Fibroblast of skin of left biceps (primary cell): ENCODE data around the gene ZBTB21.
"Not testable (repeated sequence)": the region's sequence is repeated elsewhere in the genome, so short reads cannot be mapped to it uniquely, and the experiment has no call there.

ENCODE experiments used
- DNase-seq, 2 experiments: peaks; one replicate each; pipeline ENCODE4 v3.0.0-alpha.2; 2013; ENCODE audit warnings: low read depth in 2 of 2

Gene ZBTB21

DNA sequence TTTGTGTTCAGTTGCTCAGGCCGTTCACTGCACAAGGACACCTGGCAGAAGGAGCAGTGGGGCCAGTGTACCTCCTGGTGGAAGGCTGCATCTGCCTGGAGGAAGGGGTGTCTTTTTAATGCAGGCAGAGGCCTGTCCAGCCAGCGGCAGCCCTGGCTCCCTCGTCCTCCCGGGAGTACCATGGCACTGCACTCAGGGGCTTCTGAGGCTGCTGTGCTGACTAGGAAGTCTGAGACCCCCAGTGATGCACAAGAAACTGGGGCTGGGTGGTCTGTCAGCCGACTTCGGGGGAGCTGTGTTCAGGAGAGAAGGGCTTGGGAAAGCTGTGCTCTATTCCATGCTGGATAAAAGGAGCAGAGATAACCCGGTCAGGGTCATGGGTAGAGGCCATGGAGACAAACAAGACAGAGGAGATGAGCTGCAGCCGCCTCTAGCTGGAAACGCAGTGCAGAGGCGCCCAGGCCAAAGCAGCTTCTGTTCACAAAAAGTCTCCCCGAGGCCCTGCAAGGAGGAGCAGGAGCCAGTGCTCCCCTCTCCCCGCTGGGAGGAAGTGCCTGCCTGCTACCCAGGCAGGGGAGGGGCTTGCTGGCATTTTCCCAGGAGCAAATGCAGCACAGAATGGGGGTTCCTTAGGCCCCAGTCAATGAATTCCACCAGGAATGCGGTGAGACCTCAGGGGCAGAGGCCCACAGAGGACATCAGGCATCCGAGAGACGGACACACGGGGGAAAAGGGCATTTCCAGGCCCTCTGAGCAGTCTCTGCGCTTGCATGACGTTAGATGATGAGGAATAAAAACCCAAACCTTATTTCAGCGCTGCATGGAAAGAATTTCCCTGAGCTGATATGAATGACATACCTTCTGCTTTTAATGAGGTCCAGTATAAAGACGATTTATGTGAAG is 39.2 kb downstream of the ZBTB21 start:
- no peak for DNase-seq

DNA sequence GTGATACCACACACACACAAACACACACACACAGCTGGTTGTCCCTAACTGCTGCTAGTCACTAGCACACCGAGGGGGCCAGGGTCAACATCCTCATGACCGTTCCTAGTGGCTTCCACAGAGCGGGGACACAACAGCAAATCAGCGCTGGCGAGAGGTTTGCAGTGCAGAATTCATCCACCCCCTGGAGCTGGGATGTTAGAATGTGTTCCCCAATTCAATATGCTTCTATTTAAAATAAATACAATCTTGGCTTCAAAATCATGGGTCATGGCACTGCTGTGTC is 40.1 kb downstream of the ZBTB21 start:
- no peak for DNase-seq

DNA sequence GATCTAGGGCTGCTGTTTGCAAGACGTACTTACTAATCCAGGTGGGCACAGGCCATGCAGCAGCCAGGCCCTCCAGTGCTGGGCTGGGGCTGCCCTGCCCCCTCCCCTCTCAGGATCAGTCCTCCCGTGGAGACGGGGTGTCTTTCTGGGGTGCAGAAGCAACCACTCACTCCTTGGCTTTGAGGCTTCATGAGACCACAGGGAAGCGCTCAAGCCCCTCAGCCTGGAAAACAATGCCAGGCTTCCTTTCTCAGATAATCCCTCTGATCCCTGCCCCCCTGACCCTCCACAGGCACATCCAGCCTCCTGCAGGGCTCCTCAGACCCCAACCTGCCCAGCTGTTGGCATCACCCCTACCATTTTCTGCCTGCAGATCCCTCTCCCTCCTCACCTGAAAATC is 42.5 kb downstream of the ZBTB21 start:
- DNase-seq = no peak

GRCh38 chr21:41966872-41967621 is 43.1 kb downstream of the ZBTB21 start:
- DNase-seq = no peak

GRCh38 chr21:41966041-41966833 is 43.9 kb downstream of the ZBTB21 start:
- DNase-seq = no peak

- no peak for DNase-seq
Measured at GRCh38 chr21:41965461-41966013, 44.6 kb downstream of the ZBTB21 start.

- no peak for DNase-seq
Measured at GRCh38 chr21:41965045-41965444, 45.1 kb downstream of the ZBTB21 start.

DNA sequence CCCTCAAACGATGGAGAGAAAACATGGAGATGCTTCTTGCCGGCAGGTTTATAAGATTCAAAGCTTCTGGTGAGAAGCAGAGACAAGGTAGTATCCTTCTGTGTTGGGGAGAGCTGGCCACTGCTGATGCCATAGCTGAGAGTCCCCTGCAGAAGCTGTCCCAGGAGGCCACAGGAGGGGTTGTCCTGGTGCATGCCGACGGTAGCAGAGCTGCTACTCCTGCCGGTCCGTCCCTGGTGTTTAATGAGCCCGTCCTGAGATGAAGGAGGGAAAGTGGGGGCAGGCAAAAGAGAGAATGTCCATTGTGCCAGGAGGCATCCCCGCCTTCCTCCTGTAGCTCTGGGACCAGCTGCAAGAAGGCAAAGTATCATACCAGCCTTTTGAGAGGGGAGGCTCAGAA is 46.0 kb downstream of the ZBTB21 start:
- no peak for DNase-seq

- DNase-seq = no peak
Measured at GRCh38 chr21:41962425-41962966, 47.7 kb downstream of the ZBTB21 start.

- no peak for DNase-seq
Measured at GRCh38 chr21:41961753-41962152, 48.4 kb downstream of the ZBTB21 start.

DNA sequence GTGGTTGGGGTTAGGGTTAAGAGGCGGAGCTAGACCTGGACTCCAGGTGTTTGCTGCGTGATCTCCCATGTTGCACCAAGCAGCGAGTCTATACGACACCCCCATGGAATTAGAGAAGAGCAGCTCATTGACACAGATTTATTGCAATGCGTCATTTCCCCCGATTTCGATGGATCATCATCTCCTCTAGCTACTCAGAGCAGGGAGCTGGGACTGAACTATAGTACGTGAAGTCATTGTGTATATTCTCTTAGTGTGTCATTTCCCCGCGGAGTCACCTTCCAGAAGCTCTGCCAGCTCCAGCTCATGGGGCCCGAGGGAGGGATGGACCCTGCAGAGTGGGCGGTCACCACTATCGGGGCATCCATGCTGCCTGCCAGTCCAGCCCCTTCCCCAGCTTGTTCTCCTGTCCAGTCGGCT is 48.9 kb downstream of the ZBTB21 start:
- no peak for DNase-seq

GRCh38 chr21:41960386-41960785 is 49.8 kb downstream of the ZBTB21 start:
- no peak for DNase-seq

DNA sequence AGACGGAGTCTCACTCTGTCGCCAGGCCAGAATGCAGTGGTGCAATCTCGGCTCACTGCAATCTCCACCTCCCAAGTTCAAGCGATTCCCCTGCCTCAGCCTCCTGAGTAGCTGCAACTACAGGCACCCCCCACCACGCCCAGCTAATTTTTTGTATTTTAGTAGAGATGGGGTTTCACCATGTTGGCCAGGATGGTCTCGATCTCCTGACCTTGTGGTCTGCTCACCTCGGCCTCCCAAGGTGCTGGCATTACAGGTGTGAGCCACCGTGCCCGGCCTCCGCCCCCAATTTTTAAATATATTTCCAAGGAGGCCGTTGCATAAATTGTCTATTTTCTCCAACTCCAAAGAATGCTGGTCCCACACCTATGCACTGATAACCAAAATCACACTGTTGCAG is 50.5 kb downstream of the ZBTB21 start:
- not testable (repeated sequence) for DNase-seq

DNA sequence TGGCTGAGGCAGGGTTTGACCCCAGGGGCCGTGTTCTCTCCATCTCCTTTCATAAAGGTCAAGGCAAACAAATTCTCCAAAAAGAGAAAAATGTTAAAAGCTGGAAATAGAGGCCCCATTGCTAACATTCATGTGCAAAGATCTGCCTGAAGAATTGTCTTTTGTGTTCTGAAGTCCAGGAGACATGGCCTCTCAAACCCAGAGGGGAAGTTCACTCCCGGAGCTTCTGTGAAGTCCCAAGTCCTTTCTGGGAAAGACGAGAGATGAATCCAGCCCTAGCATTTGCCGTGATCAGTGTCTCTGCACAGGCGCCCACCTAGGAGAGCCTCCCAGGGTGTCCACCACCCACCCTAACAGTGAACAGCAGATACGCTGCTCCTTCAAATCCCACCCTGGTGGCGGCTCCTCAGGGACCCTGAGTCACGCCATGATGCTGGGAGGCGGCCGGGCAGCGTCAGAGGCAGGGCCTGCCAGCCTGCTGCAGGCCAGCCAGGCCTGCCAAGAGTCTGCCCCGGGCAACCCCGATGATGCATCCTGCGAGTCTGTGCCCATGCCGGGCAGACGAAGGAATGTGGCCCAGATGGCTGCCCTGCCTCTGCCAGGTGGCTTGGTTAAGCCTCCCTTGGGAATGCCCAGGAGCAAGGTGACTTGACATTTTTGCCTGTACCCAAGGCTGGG is 51.1 kb downstream of the ZBTB21 start:
- DNase-seq = no peak

- peak; percentile 72 to 73 for DNase-seq
Measured at GRCh38 chr21:41957991-41958766, 52.0 kb downstream of the ZBTB21 start.

DNA sequence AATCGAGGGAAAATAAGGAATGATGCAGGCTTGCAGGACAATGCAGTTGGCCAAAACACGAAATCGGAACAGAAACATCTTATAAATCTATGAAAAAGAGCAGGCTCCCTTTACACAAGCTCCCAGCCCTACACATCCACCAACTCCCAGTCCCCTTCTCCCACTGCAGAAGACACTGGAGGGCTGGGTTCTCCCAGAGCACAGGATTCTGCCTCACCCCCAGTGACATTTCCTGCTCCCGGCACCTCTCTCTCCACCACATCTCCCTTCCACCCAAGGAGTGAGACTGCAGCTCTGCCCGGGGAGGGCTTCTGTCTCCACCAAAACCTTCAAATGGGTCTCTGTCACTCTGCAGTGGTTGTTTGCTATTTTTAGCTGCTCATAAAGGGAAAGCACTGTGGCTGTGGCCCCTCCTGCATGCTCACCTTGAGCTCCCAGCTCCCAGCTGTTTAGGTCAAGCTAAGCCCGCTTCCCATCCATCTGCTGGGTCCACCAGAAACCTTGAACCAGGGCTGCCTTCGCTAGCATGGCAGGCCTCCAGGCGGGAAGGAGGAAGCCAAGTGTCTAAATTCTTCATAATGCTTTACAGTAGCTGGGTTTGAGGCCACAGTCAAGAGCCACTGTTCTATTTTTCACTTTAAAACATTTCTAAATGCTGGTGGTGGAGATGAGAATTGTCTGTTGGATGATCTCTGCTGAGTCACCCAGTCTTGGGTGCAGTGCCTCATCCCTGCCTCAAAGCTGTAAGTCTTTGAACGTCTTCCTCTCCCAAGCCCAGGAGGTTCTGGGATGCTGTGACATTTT is 53.0 kb downstream of the ZBTB21 start:
- DNase-seq = peak in 1 of 2 experiments; percentile 35

GRCh38 chr21:41955516-41955915 is 54.6 kb downstream of the ZBTB21 start:
- no peak for DNase-seq

DNA sequence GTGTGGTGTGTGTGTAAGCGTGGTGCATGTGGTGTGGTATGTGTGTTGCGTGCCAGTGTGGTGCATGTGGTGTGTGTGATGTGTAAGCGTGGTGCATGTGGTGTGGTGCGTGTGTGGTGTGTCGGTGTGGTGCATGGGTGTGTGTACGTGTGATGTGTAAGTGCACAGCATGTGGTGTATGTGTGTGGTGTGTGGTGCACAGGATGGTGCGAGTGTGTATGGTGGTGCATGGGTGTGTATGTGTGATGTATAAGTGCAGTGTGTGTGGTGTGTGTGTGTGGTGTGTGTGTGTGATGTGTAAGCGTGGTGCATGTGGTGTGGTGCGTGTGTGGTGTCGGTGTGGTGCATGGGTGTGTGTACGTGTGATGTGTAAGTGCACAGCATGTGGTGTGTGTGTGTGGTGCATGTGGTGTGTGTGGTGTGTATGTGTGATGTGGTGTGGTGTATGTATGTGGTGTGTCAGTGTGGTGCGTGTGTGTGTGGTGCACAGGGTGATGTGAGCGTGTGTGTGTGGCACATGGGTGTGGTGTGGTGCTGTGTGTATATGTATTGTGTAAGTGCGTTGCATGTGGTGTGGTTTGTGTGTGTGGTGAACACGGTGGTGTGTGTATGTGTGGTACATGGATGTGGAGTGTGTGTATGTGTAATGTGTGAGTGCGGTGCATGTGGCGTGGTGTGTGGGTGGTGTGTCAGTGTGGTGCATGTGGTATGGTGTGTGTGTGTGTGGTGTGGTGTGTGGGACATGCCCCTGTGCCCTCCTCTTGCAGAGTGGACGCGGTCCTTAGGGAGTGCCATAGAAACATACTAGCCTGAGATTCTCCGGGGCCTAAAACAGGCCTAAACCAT is 55.3 kb downstream of the ZBTB21 start:
- no peak for DNase-seq
